ENCODE data around the gene G6PD. TPM values are rescaled to one million over a fixed set of nuclear protein-coding genes. Genes with fewer than 3 reads are reported as not detected.

The G6PD gene
- total RNA-seq, 1 donor from 2014 or later, result 84.4 TPM

DNA sequence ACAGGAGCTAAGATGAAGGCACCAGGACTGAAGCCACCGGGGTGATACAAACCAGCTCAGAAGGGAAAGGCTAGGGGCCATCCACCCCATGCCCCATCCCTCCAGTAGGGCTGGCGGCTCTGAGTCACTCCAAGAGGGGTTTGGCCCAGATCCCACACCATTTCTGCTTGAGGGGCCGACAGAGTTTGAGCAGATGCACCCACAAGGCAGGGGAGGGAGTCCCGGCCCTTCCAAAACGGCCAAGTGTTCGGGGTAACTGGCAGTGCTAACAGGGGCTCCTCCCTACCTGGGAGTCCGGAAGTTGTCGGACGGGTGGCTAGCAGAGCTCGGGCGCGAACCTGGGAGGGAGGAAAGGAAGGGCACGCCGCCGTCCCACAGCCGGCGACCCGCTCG, 56.6 kb downstream of the G6PD start:
- no peaks in the 10 kb centered on the region for H3K9me3 Mint-ChIP-seq
- DNase-seq (ENCODE audit: low read depth, low spot score), result no peak
- no peaks in the 10 kb centered on the region for H3K27me3 Mint-ChIP-seq (ENCODE audit: low read depth)
- peaks cover 6% of the 10 kb centered on the region for H3K4me1 Mint-ChIP-seq
- peak overlapping the region; percentile 87 for H3K4me3 Mint-ChIP-seq
- peaks cover 5% of the 10 kb centered on the region for H3K36me3 Mint-ChIP-seq (ENCODE audit: low read depth)
- H3K27ac Mint-ChIP-seq (ENCODE audit: unreplicated experiment), result peak overlapping the region; percentile 8
- TF ChIP-seq, protein P1, sequence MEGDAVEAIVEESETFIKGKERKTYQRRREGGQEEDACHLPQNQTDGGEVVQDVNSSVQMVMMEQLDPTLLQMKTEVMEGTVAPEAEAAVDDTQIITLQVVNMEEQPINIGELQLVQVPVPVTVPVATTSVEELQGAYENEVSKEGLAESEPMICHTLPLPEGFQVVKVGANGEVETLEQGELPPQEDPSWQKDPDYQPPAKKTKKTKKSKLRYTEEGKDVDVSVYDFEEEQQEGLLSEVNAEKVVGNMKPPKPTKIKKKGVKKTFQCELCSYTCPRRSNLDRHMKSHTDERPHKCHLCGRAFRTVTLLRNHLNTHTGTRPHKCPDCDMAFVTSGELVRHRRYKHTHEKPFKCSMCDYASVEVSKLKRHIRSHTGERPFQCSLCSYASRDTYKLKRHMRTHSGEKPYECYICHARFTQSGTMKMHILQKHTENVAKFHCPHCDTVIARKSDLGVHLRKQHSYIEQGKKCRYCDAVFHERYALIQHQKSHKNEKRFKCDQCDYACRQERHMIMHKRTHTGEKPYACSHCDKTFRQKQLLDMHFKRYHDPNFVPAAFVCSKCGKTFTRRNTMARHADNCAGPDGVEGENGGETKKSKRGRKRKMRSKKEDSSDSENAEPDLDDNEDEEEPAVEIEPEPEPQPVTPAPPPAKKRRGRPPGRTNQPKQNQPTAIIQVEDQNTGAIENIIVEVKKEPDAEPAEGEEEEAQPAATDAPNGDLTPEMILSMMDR (conservative IDR thresholded peaks at IDR 0.05), result no peak

DNA sequence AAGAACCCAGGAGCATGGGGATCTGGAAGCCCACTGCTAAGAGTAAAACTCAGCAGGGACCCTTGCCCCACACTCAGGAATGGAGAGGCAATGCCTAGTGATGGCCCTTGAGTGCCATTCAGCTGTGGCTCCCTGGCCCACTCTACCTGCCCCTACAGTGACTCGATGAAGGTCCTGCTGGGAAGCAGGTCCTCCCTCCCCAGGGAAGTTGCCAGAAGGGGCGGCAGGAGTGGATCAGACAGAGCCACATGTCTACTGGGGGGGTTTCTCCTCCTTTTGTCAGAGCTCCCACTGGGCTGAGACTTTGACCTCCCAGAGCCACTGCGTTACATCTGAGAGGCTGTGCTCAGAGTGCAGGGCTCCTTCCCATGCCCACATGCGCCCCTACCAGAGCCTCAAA, 57.5 kb downstream of the G6PD start:
- Mint-ChIP-seq H3K36me3 (ENCODE audit: low read depth) (peaks cover 5% of the 10 kb centered on the region), H3K27me3 (ENCODE audit: low read depth) (no peaks in the 10 kb centered on the region), H3K27ac (ENCODE audit: unreplicated experiment) (no peak overlapping the region), H3K4me1 (peaks cover 6% of the 10 kb centered on the region), H3K9me3 (no peaks in the 10 kb centered on the region), H3K4me3 (peak overlapping the region; percentile 87)
- TF ChIP-seq, protein P1 (conservative IDR thresholded peaks at IDR 0.05), result no peak
- DNase-seq (ENCODE audit: low read depth, low spot score), result no peak

DNA sequence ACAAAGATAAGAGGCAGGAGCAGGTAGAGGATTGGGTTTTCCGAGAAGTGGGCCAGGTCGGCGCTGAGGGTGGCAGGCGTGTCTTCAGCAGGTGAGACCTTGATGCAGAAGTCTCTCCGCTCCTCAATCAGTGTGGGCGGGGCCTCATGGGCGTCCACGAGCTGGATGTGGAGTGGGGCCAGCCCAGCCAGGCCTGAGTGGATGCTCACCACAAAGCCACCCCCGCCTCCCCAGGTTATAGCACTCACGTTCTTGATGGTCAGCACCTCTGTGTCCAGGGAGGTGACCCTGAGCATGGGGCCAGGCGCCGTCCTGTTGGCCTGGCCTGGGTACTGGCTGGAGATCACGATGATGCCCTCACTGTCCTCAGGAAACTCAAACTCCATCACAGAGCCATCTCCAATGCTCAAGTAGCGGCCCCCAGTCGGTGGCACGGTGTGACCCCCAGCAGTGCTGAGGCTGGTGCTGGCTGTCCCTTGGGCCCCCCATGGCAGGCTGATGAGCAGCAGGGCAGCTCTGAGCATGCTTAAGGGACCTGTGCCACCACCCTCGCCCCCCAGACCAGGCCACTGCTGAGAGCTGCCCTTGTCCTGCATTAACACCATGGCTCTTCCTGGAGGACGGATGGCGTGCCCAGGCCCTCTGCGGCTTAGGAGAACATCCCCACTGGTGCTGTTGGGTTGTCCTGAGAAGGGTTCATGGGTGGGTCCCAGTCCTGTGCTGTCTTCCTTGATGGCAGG, 58.1 kb downstream of the G6PD start:
- Mint-ChIP-seq H3K27ac (ENCODE audit: unreplicated experiment) (no peak overlapping the region), H3K27me3 (ENCODE audit: low read depth) (no peaks in the 10 kb centered on the region), H3K9me3 (no peaks in the 10 kb centered on the region), H3K36me3 (ENCODE audit: low read depth) (peaks cover 5% of the 10 kb centered on the region), H3K4me3 (peak overlapping the region; percentile 87), H3K4me1 (peaks cover 6% of the 10 kb centered on the region)
- DNase-seq (ENCODE audit: low read depth, low spot score), result no peak
- TF ChIP-seq, protein P1 (conservative IDR thresholded peaks at IDR 0.05), result no peak

- DNase-seq (ENCODE audit: low read depth, low spot score), result no peak
- TF ChIP-seq, protein P1 (conservative IDR thresholded peaks at IDR 0.05), result no peak
Measured at GRCh38 chrX:154487518-154488290, 58.9 kb downstream of the G6PD start.

DNA sequence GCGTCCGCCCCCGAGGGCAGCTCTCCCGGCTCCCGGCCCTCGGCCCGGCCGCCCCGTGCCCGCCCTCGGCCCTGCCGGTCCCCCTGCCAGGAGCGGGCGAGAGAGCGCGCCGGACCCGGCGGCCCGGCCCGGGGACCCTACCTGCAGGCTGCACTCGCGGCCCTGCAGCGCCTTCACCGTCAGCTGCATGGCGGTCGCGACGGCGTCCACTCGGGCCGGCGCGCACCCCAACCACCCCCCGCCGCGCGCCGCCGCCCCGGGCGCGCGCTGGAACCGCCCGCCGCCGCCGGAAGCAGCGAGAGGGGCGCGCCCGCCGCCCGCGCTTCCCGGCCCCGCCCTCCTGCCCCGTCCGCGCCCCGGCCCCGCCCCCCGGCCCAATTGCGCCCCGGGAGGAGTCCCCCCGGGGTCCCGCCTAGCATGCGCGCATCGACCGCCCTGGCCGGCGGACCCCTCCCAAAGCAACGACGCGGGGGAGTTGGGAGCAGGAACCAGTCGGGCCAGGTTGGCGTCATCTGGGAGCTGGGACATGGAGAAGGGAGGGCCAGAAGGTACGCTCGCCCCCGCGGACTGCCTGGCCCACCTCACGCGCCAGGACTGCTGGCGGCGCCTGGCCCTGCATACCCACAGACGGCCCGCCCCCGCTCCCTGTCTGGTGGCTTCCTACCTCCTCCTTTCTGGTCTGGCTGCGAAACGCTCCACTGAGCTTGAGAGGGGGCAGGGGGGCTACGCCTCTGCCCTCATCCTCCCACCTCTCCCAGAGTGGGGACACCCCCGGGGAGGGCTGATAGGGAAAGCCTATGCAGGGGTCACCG, 60.0 kb downstream of the G6PD start, which contains the start of gene UBL4A:
TSS of gene UBL4A (minus strand) at position 220 of the 812 bp plus-strand sequence. CDS start at position 189, 31 bp downstream.
- Mint-ChIP-seq H3K9me3 (no peaks in the 10 kb centered on the region), H3K27me3 (ENCODE audit: low read depth) (no peaks in the 10 kb centered on the region), H3K27ac (ENCODE audit: unreplicated experiment) (no peak within 1 kb of the TSS), H3K36me3 (ENCODE audit: low read depth) (peaks cover 12% of the 10 kb centered on the region), H3K4me1 (peaks cover 6% of the 10 kb centered on the region), H3K4me3 (peak within 1 kb of the TSS; percentile 87)
- TF ChIP-seq, protein P1 (conservative IDR thresholded peaks at IDR 0.05), result no peak
- DNase-seq (ENCODE audit: low read depth, low spot score), result peak; percentile 31

More at GRCh38 chrX:154487518-154488290, 58.9 kb downstream of the G6PD start:
- H3K36me3 Mint-ChIP-seq (ENCODE audit: low read depth), result peaks cover 9% of the 10 kb centered on the region
- no peak overlapping the region for H3K27ac Mint-ChIP-seq (ENCODE audit: unreplicated experiment)
- no peaks in the 10 kb centered on the region for H3K9me3 Mint-ChIP-seq
- H3K27me3 Mint-ChIP-seq (ENCODE audit: low read depth), result no peaks in the 10 kb centered on the region
- peaks cover 6% of the 10 kb centered on the region for H3K4me1 Mint-ChIP-seq
- H3K4me3 Mint-ChIP-seq, result peak overlapping the region; percentile 87

Data from neural crest cell (in vitro differentiated cells).